Activated naive CD8-positive, alpha-beta T cell treated with anti-CD3 and anti-CD28 coated beads, Interleukin-2, amount 10 ng/mL, durations not matched to agents 7 days and 5 days (primary cell): Measurements from ENCODE around the gene CREB5. TPM values are rescaled to one million over a fixed set of nuclear protein-coding genes. Genes with fewer than 3 reads are reported as not detected.
A peak's percentile ranks its signal among the peaks of the same experiment; 100 is the strongest.

Source experiments
- ATAC-seq: fragments of 150-1000 bp; cut with Tn5 transposase; one replicate; pipeline ENCODE4 v1.10.0; 2021; ENCODE audit warnings: low read depth, moderate library complexity
- POLR2A ChIA-PET: fragments of 350-600 bp; sonication (Branson Sonifier 250); formaldehyde crosslinking; loops from one replicate; lab custom pipeline; 2021; ENCODE audit warnings: antibody characterized with exemption; lab: Charles Lee
- DNase-seq: peaks from one replicate; pipeline ENCODE4 v3.0.0; 2021
- H3K27ac Mint-ChIP-seq: one replicate; pipeline ENCODE4 v1.8.0; 2022; ENCODE audit warnings: mild to moderate bottlenecking, mixed read lengths
- H3K27me3 Mint-ChIP-seq: one replicate; pipeline ENCODE4 v1.8.0; 2022; ENCODE audit warnings: mild to moderate bottlenecking, moderate library complexity, mixed read lengths
- H3K36me3 Mint-ChIP-seq: one replicate; pipeline ENCODE4 v1.8.0; 2021; ENCODE audit warnings: mild to moderate bottlenecking, mixed read lengths
- H3K4me1 Mint-ChIP-seq: one replicate; pipeline ENCODE4 v1.8.0; 2021; ENCODE audit warnings: mixed read lengths
- H3K4me3 Mint-ChIP-seq: one replicate; pipeline ENCODE4 v1.8.0; 2022; ENCODE audit warnings: mild to moderate bottlenecking, moderate library complexity, mixed read lengths
- H3K9me3 Mint-ChIP-seq: one replicate; pipeline ENCODE4 v1.8.0; 2021; ENCODE audit warnings: mixed read lengths
- total RNA-seq, 2 experiments: library from RNA; stranded (reverse); gene quantifications; one replicate each; pipeline ENCODE4 v1.2.3, GENCODE V29; 2021

CREB5 gene
- not detected for total RNA-seq

GRCh38 chr7:28411876-28412662 lies at the start of gene CREB5:
TSS of gene CREB5 (plus strand) at chr7:28412518. CDS start at chr7:28412915, 397 bp downstream.
- H3K4me1 Mint-ChIP-seq = peaks cover 22% of the 10 kb centered on the region
- DNase-seq (no peak), ATAC-seq (no peak)
- H3K4me3 Mint-ChIP-seq = peak within 1 kb of the TSS; percentile 74
- H3K36me3 Mint-ChIP-seq = no peaks in the 10 kb centered on the region
- no peaks in the 10 kb centered on the region for H3K9me3 Mint-ChIP-seq
- peaks cover 70% of the 10 kb centered on the region for H3K27me3 Mint-ChIP-seq
- POLR2A ChIA-PET = no interaction called here
- no peak within 1 kb of the TSS for H3K27ac Mint-ChIP-seq

GRCh38 chr7:28362812-28363211 lies 49.5 kb upstream of the CREB5 start:
- Mint-ChIP-seq H3K4me1 (no peaks in the 10 kb centered on the region), H3K27me3 (peaks cover 3% of the 10 kb centered on the region), H3K9me3 (peaks cover 8% of the 10 kb centered on the region), H3K27ac (no peak overlapping the region), H3K36me3 (no peaks in the 10 kb centered on the region), H3K4me3 (no peak overlapping the region)
- ATAC-seq (no peak), DNase-seq (no peak)
- POLR2A ChIA-PET = no interaction called here

- Mint-ChIP-seq H3K9me3 (peaks cover 8% of the 10 kb centered on the region), H3K4me1 (no peaks in the 10 kb centered on the region), H3K27me3 (no peaks in the 10 kb centered on the region), H3K27ac (no peak overlapping the region), H3K36me3 (no peaks in the 10 kb centered on the region), H3K4me3 (no peak overlapping the region)
- DNase-seq (no peak), ATAC-seq (no peak)
- POLR2A ChIA-PET = no interaction called here
Measured at GRCh38 chr7:28364082-28364481, 48.2 kb upstream of the CREB5 start.

- peaks cover 7% of the 10 kb centered on the region for H3K27me3 Mint-ChIP-seq
- no peak for ATAC-seq
- no peak for DNase-seq
- H3K36me3 Mint-ChIP-seq = no peaks in the 10 kb centered on the region
- no peak overlapping the region for H3K4me3 Mint-ChIP-seq
- no peak overlapping the region for H3K27ac Mint-ChIP-seq
- peaks cover 6% of the 10 kb centered on the region for H3K9me3 Mint-ChIP-seq
- POLR2A ChIA-PET = no interaction called here
- no peaks in the 10 kb centered on the region for H3K4me1 Mint-ChIP-seq
Measured at GRCh38 chr7:28369523-28369922, 42.8 kb upstream of the CREB5 start.

GRCh38 chr7:28371846-28372245 lies 40.5 kb upstream of the CREB5 start:
- no peaks in the 10 kb centered on the region for H3K4me1 Mint-ChIP-seq

GRCh38 chr7:28373990-28374389 lies 38.3 kb upstream of the CREB5 start:
- Mint-ChIP-seq H3K9me3 (no peaks in the 10 kb centered on the region), H3K36me3 (no peaks in the 10 kb centered on the region), H3K4me1 (no peaks in the 10 kb centered on the region), H3K27ac (no peak overlapping the region), H3K27me3 (peaks cover 16% of the 10 kb centered on the region), H3K4me3 (no peak overlapping the region)
- ATAC-seq (no peak), DNase-seq (no peak)
- POLR2A ChIA-PET = no interaction called here

More at GRCh38 chr7:28371846-28372245, 40.5 kb upstream of the CREB5 start:
- Mint-ChIP-seq H3K4me3 (no peak overlapping the region), H3K36me3 (no peaks in the 10 kb centered on the region), H3K27me3 (peaks cover 14% of the 10 kb centered on the region), H3K27ac (no peak overlapping the region), H3K9me3 (peaks cover 2% of the 10 kb centered on the region)
- ATAC-seq = no peak
- POLR2A ChIA-PET = no interaction called here
- DNase-seq = no peak

GRCh38 chr7:28375729-28376128 lies 36.6 kb upstream of the CREB5 start:
- H3K36me3 Mint-ChIP-seq = no peaks in the 10 kb centered on the region
- H3K27me3 Mint-ChIP-seq = peaks cover 16% of the 10 kb centered on the region
- H3K4me3 Mint-ChIP-seq = no peak overlapping the region
- DNase-seq (no peak), ATAC-seq (no peak)
- H3K27ac Mint-ChIP-seq = no peak overlapping the region
- no peaks in the 10 kb centered on the region for H3K4me1 Mint-ChIP-seq
- H3K9me3 Mint-ChIP-seq = no peaks in the 10 kb centered on the region
- POLR2A ChIA-PET = no interaction called here

- Mint-ChIP-seq H3K4me1 (no peaks in the 10 kb centered on the region), H3K27me3 (peaks cover 14% of the 10 kb centered on the region), H3K9me3 (no peaks in the 10 kb centered on the region), H3K4me3 (no peak overlapping the region), H3K27ac (no peak overlapping the region), H3K36me3 (no peaks in the 10 kb centered on the region)
- POLR2A ChIA-PET = no interaction called here
- ATAC-seq = no peak
- no peak for DNase-seq
Measured at GRCh38 chr7:28376634-28377033, 35.7 kb upstream of the CREB5 start.

GRCh38 chr7:28378574-28379149 lies 33.7 kb upstream of the CREB5 start:
- H3K27ac Mint-ChIP-seq = no peak overlapping the region
- no peaks in the 10 kb centered on the region for H3K9me3 Mint-ChIP-seq
- POLR2A ChIA-PET = no interaction called here
- no peaks in the 10 kb centered on the region for H3K36me3 Mint-ChIP-seq
- H3K4me1 Mint-ChIP-seq = no peaks in the 10 kb centered on the region
- H3K27me3 Mint-ChIP-seq = peaks cover 9% of the 10 kb centered on the region
- no peak for DNase-seq
- no peak for ATAC-seq
- H3K4me3 Mint-ChIP-seq = no peak overlapping the region

GRCh38 chr7:28381466-28381865 lies 30.9 kb upstream of the CREB5 start:
- no peak for ATAC-seq
- H3K9me3 Mint-ChIP-seq = no peaks in the 10 kb centered on the region
- DNase-seq = no peak
- peaks cover 4% of the 10 kb centered on the region for H3K27me3 Mint-ChIP-seq
- H3K4me3 Mint-ChIP-seq = no peak overlapping the region
- POLR2A ChIA-PET = no interaction called here
- no peaks in the 10 kb centered on the region for H3K4me1 Mint-ChIP-seq
- no peaks in the 10 kb centered on the region for H3K36me3 Mint-ChIP-seq
- H3K27ac Mint-ChIP-seq = no peak overlapping the region

- H3K27me3 Mint-ChIP-seq = peaks cover 4% of the 10 kb centered on the region
- DNase-seq (no peak), ATAC-seq (no peak)
- POLR2A ChIA-PET = no interaction called here
- no peak overlapping the region for H3K27ac Mint-ChIP-seq
- no peak overlapping the region for H3K4me3 Mint-ChIP-seq
- no peaks in the 10 kb centered on the region for H3K4me1 Mint-ChIP-seq
- no peaks in the 10 kb centered on the region for H3K9me3 Mint-ChIP-seq
- no peaks in the 10 kb centered on the region for H3K36me3 Mint-ChIP-seq
Measured at GRCh38 chr7:28382144-28382543, 30.2 kb upstream of the CREB5 start.

- Mint-ChIP-seq H3K4me1 (no peaks in the 10 kb centered on the region), H3K27me3 (peaks cover 5% of the 10 kb centered on the region), H3K36me3 (no peaks in the 10 kb centered on the region), H3K27ac (no peak overlapping the region), H3K9me3 (no peaks in the 10 kb centered on the region), H3K4me3 (no peak overlapping the region)
- DNase-seq = no peak
- ATAC-seq = no peak
- POLR2A ChIA-PET = no interaction called here
Measured at GRCh38 chr7:28383975-28384374, 28.3 kb upstream of the CREB5 start.

- no peaks in the 10 kb centered on the region for H3K36me3 Mint-ChIP-seq
- H3K4me1 Mint-ChIP-seq = peaks cover 1% of the 10 kb centered on the region
- H3K27me3 Mint-ChIP-seq = peaks cover 22% of the 10 kb centered on the region
- no peak overlapping the region for H3K27ac Mint-ChIP-seq
- POLR2A ChIA-PET = no interaction called here
- no peak for DNase-seq
- no peaks in the 10 kb centered on the region for H3K9me3 Mint-ChIP-seq
- H3K4me3 Mint-ChIP-seq = peak overlapping the region; percentile 16
- no peak for ATAC-seq
Measured at GRCh38 chr7:28389504-28390395, 22.6 kb upstream of the CREB5 start.
